HTERT RPE-1 (cell line): ENCODE data around the gene MEGF9.
"Not testable (repeated sequence)": the region's sequence is repeated elsewhere in the genome, so short reads cannot be mapped to it uniquely, and the experiment has no call there.

Experiments used
- in situ Hi-C: fragments of 300-500 bp; cut with MboI; formaldehyde crosslinking; loops from 4 replicates; pipeline ENCODE4 v1.14.3; 2020; ENCODE audit warnings: low sequenced_read_pairs

Gene MEGF9

GRCh38 chr9:120714088-120714845 lies at the start of gene MEGF9:
Gene MEGF9 (minus strand): TSS chr9:120714470. CDS start chr9:120714358, 112 bp downstream.
- in situ Hi-C loops = no loop called here

GRCh38 chr9:120761006-120761405 lies 46.7 kb upstream of the MEGF9 start:
- in situ Hi-C loops = no loop called here

- in situ Hi-C loops = no loop called here
These were observed 45.6 kb upstream of the MEGF9 start for GRCh38 chr9:120759755-120760400.

- in situ Hi-C loops = no loop called here
These were observed 44.3 kb upstream of the MEGF9 start for GRCh38 chr9:120758544-120758943.

GRCh38 chr9:120757026-120757913 lies 43.0 kb upstream of the MEGF9 start:
- in situ Hi-C loops = no loop called here

- in situ Hi-C loops = no loop called here
These were observed 42.3 kb upstream of the MEGF9 start for GRCh38 chr9:120756531-120756930.

- in situ Hi-C loops = no loop called here
These were observed 41.7 kb upstream of the MEGF9 start for GRCh38 chr9:120755810-120756434.

- in situ Hi-C loops = no loop called here
These were observed 40.8 kb upstream of the MEGF9 start for GRCh38 chr9:120755044-120755443.

GRCh38 chr9:120750421-120750820 lies 36.2 kb upstream of the MEGF9 start:
- in situ Hi-C loops = no loop called here

- in situ Hi-C loops = not testable (repeated sequence)
These were observed 32.1 kb upstream of the MEGF9 start for GRCh38 chr9:120746366-120746765.

GRCh38 chr9:120745278-120745677 lies 31.0 kb upstream of the MEGF9 start:
- in situ Hi-C loops = no loop called here

- in situ Hi-C loops = no loop called here
These were observed 28.7 kb upstream of the MEGF9 start for GRCh38 chr9:120742951-120743416.

GRCh38 chr9:120741701-120742100 lies 27.4 kb upstream of the MEGF9 start:
- in situ Hi-C loops = no loop called here

- in situ Hi-C loops = no loop called here
These were observed 26.9 kb upstream of the MEGF9 start for GRCh38 chr9:120741191-120741590.

GRCh38 chr9:120740132-120740531 lies 25.9 kb upstream of the MEGF9 start:
- in situ Hi-C loops = no loop called here

GRCh38 chr9:120737416-120738165 lies 23.3 kb upstream of the MEGF9 start:
- in situ Hi-C loops = no loop called here

- in situ Hi-C loops = no loop called here
These were observed 22.6 kb upstream of the MEGF9 start for GRCh38 chr9:120736881-120737280.

GRCh38 chr9:120735415-120736126 lies 21.3 kb upstream of the MEGF9 start:
- in situ Hi-C loops = no loop called here

GRCh38 chr9:120734607-120735410 lies 20.5 kb upstream of the MEGF9 start:
- in situ Hi-C loops = no loop called here
